Measurements from ENCODE around the gene MICAL3.
A peak's percentile ranks its signal among the peaks of the same experiment; 100 is the strongest.

Gene MICAL3

GRCh38 chr22:17964156-17964555 lies 60.2 kb downstream of the MICAL3 start:
- H2AK5ac ChIP-seq (ENCODE audit: low read length) = peak overlapping the region; percentile 35
- H4K91ac ChIP-seq (ENCODE audit: low read depth, low read length) = no peak overlapping the region
- no peak overlapping the region for H3K18ac ChIP-seq (ENCODE audit: low read length)
- no peak overlapping the region for H3K23ac ChIP-seq (ENCODE audit: low read length)
- no peak overlapping the region for H4K8ac ChIP-seq (ENCODE audit: low read depth, low read length)
- H3K14ac ChIP-seq (ENCODE audit: low read length) = peak overlapping the region; percentile 44
- no peak overlapping the region for H4K12ac ChIP-seq (ENCODE audit: low read depth, low read length)
- no peak overlapping the region for H2BK12ac ChIP-seq (ENCODE audit: low read length)
- no CpG with 5 or more reads among the region's 6 CpGs for WGBS (ENCODE audit: extremely low coverage, insufficient coverage, insufficient read length)
- peak; percentile 47 to 56 for DNase-seq
- no peak overlapping the region for H3K4ac ChIP-seq (ENCODE audit: low read depth, low read length)
- H2BK120ac ChIP-seq (ENCODE audit: insufficient read depth, low read length, poor library complexity) = no peak overlapping the region
- no peaks in the 10 kb centered on the region for H3K27me3 ChIP-seq (ENCODE audit: insufficient read depth, low read length)
- peaks cover 14 to 17% of the 10 kb centered on the region in 2 experiments for H3K4me1 ChIP-seq (ENCODE audit: control insufficient read depth in 1 of 2, insufficient read depth in 2 of 2, low read length in 2 of 2)
- H2BK5ac ChIP-seq (ENCODE audit: low read depth, low read length, poor library complexity) = no peak overlapping the region
- H3K79me1 ChIP-seq (ENCODE audit: low read length) = peaks cover 7% of the 10 kb centered on the region
- no peak overlapping the region for H3K9ac ChIP-seq (ENCODE audit: low read length)
- H2AFZ ChIP-seq (ENCODE audit: insufficient read depth, low read length, poor library complexity) = no peak overlapping the region
- peaks cover 3% of the 10 kb centered on the region for H3K79me2 ChIP-seq (ENCODE audit: control insufficient read depth, insufficient read depth, low read length, poor library complexity)
- no peak overlapping the region for H3K4me3 ChIP-seq (ENCODE audit: low read depth, low read length)
- no peaks in the 10 kb centered on the region for H3K9me3 ChIP-seq (ENCODE audit: insufficient read depth, low read depth, low read length)
- no peak overlapping the region for H3K4me2 ChIP-seq (ENCODE audit: low read length)
- no peaks in the 10 kb centered on the region for H3K36me3 ChIP-seq (ENCODE audit: control insufficient read depth in 1 of 2, insufficient read depth in 2 of 2, low read length in 2 of 2)
- H3K27ac ChIP-seq (ENCODE audit: low read depth, low read length) = peak overlapping the region; percentile 44

- H4K8ac ChIP-seq (ENCODE audit: low read depth, low read length) = no peak overlapping the region
- H3K79me2 ChIP-seq (ENCODE audit: control insufficient read depth, insufficient read depth, low read length, poor library complexity) = peaks cover 3% of the 10 kb centered on the region
- no peaks in the 10 kb centered on the region for H3K36me3 ChIP-seq (ENCODE audit: control insufficient read depth in 1 of 2, insufficient read depth in 2 of 2, low read length in 2 of 2)
- no peak overlapping the region for H3K27ac ChIP-seq (ENCODE audit: low read depth, low read length)
- peaks cover 14 to 17% of the 10 kb centered on the region in 2 experiments for H3K4me1 ChIP-seq (ENCODE audit: control insufficient read depth in 1 of 2, insufficient read depth in 2 of 2, low read length in 2 of 2)
- WGBS (ENCODE audit: extremely low coverage, insufficient coverage, insufficient read length) = no CpG with 5 or more reads among the region's 8 CpGs
- H3K23ac ChIP-seq (ENCODE audit: low read length) = no peak overlapping the region
- no peaks in the 10 kb centered on the region for H3K9me3 ChIP-seq (ENCODE audit: insufficient read depth, low read depth, low read length)
- no peak overlapping the region for H3K4ac ChIP-seq (ENCODE audit: low read depth, low read length)
- no peak overlapping the region for H2BK120ac ChIP-seq (ENCODE audit: insufficient read depth, low read length, poor library complexity)
- no peak overlapping the region for H2BK12ac ChIP-seq (ENCODE audit: low read length)
- H2BK5ac ChIP-seq (ENCODE audit: low read depth, low read length, poor library complexity) = no peak overlapping the region
- no peak overlapping the region for H4K91ac ChIP-seq (ENCODE audit: low read depth, low read length)
- no peak overlapping the region for H2AFZ ChIP-seq (ENCODE audit: insufficient read depth, low read length, poor library complexity)
- H3K79me1 ChIP-seq (ENCODE audit: low read length) = peaks cover 7% of the 10 kb centered on the region
- H3K4me2 ChIP-seq (ENCODE audit: low read length) = no peak overlapping the region
- no peak overlapping the region for H3K18ac ChIP-seq (ENCODE audit: low read length)
- no peak for DNase-seq
- no peak overlapping the region for H2AK5ac ChIP-seq (ENCODE audit: low read length)
- H4K12ac ChIP-seq (ENCODE audit: low read depth, low read length) = no peak overlapping the region
- no peaks in the 10 kb centered on the region for H3K27me3 ChIP-seq (ENCODE audit: insufficient read depth, low read length)
- H3K14ac ChIP-seq (ENCODE audit: low read length) = no peak overlapping the region
- no peak overlapping the region for H3K9ac ChIP-seq (ENCODE audit: low read length)
- H3K4me3 ChIP-seq (ENCODE audit: low read depth, low read length) = no peak overlapping the region
Measured at GRCh38 chr22:17963015-17963414, 61.3 kb downstream of the MICAL3 start.

DNA sequence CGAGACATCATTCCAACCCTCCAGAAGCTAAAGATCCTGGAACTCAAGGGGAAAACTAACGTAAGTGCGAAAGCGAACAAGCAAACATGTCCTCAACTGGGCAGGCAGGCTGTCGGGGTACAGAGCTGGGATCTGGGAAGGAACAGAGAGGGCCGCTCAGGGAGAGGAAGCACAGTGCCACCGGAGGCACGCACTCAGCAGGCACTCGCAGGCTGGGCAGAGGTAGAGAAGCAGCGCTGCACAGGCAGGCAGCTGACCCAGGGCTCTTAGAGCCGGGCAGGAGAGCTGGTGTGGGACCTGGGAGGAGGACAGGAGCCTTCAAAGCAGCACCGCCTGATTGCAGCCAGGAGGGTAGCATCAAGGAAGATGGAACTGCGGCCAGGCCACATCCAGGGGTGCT lies 62.2 kb downstream of the MICAL3 start:
- Histone ChIP-seq H3K27me3 (ENCODE audit: insufficient read depth, low read length) (no peaks in the 10 kb centered on the region), H3K36me3 (ENCODE audit: control insufficient read depth in 1 of 2, insufficient read depth in 2 of 2, low read length in 2 of 2) (no peaks in the 10 kb centered on the region), H3K79me2 (ENCODE audit: control insufficient read depth, insufficient read depth, low read length, poor library complexity) (peaks cover 3% of the 10 kb centered on the region), H3K14ac (ENCODE audit: low read length) (no peak overlapping the region), H3K4me1 (ENCODE audit: control insufficient read depth in 1 of 2, insufficient read depth in 2 of 2, low read length in 2 of 2) (peaks cover 14 to 17% of the 10 kb centered on the region in 2 experiments), H4K91ac (ENCODE audit: low read depth, low read length) (no peak overlapping the region), H4K12ac (ENCODE audit: low read depth, low read length) (no peak overlapping the region), H2AK5ac (ENCODE audit: low read length) (no peak overlapping the region), H3K23ac (ENCODE audit: low read length) (no peak overlapping the region), H2BK12ac (ENCODE audit: low read length) (no peak overlapping the region), H3K9ac (ENCODE audit: low read length) (no peak overlapping the region), H3K9me3 (ENCODE audit: insufficient read depth, low read depth, low read length) (no peaks in the 10 kb centered on the region), H3K4ac (ENCODE audit: low read depth, low read length) (no peak overlapping the region), H2BK5ac (ENCODE audit: low read depth, low read length, poor library complexity) (no peak overlapping the region), H2BK120ac (ENCODE audit: insufficient read depth, low read length, poor library complexity) (no peak overlapping the region), H3K18ac (ENCODE audit: low read length) (no peak overlapping the region), H3K4me2 (ENCODE audit: low read length) (no peak overlapping the region), H3K27ac (ENCODE audit: low read depth, low read length) (no peak overlapping the region), H2AFZ (ENCODE audit: insufficient read depth, low read length, poor library complexity) (no peak overlapping the region), H3K4me3 (ENCODE audit: low read depth, low read length) (no peak overlapping the region), H4K8ac (ENCODE audit: low read depth, low read length) (no peak overlapping the region), H3K79me1 (ENCODE audit: low read length) (peaks cover 7% of the 10 kb centered on the region)
- no CpG with 5 or more reads among the region's 13 CpGs for WGBS (ENCODE audit: extremely low coverage, insufficient coverage, insufficient read length)
- DNase-seq = no peak

GRCh38 chr22:17961446-17961729 lies 63.0 kb downstream of the MICAL3 start:
- Histone ChIP-seq H2BK120ac (ENCODE audit: insufficient read depth, low read length, poor library complexity) (no peak overlapping the region), H3K18ac (ENCODE audit: low read length) (no peak overlapping the region)

More at GRCh38 chr22:17961446-17961729, 63.0 kb downstream of the MICAL3 start:
- Histone ChIP-seq H4K8ac (ENCODE audit: low read depth, low read length) (no peak overlapping the region), H3K9me3 (ENCODE audit: insufficient read depth, low read depth, low read length) (no peaks in the 10 kb centered on the region), H3K4me3 (ENCODE audit: low read depth, low read length) (no peak overlapping the region), H3K27me3 (ENCODE audit: insufficient read depth, low read length) (no peaks in the 10 kb centered on the region), H4K91ac (ENCODE audit: low read depth, low read length) (no peak overlapping the region), H3K9ac (ENCODE audit: low read length) (no peak overlapping the region), H3K4ac (ENCODE audit: low read depth, low read length) (no peak overlapping the region), H3K4me1 (ENCODE audit: control insufficient read depth in 1 of 2, insufficient read depth in 2 of 2, low read length in 2 of 2) (peaks cover 13 to 17% of the 10 kb centered on the region in 2 experiments), H3K27ac (ENCODE audit: low read depth, low read length) (no peak overlapping the region), H3K79me1 (ENCODE audit: low read length) (peaks cover 7% of the 10 kb centered on the region), H3K36me3 (ENCODE audit: control insufficient read depth in 1 of 2, insufficient read depth in 2 of 2, low read length in 2 of 2) (no peaks in the 10 kb centered on the region), H2BK5ac (ENCODE audit: low read depth, low read length, poor library complexity) (no peak overlapping the region), H2AK5ac (ENCODE audit: low read length) (no peak overlapping the region), H3K4me2 (ENCODE audit: low read length) (no peak overlapping the region), H3K14ac (ENCODE audit: low read length) (no peak overlapping the region), H2AFZ (ENCODE audit: insufficient read depth, low read length, poor library complexity) (no peak overlapping the region), H2BK12ac (ENCODE audit: low read length) (no peak overlapping the region), H3K79me2 (ENCODE audit: control insufficient read depth, insufficient read depth, low read length, poor library complexity) (peaks cover 3% of the 10 kb centered on the region), H3K23ac (ENCODE audit: low read length) (no peak overlapping the region), H4K12ac (ENCODE audit: low read depth, low read length) (no peak overlapping the region)
- DNase-seq = no peak
- WGBS (ENCODE audit: extremely low coverage, insufficient coverage, insufficient read length) = no CpG with 5 or more reads among the region's 1 CpG
